Mucosa of descending colon (tissue), 3 donors: ENCODE results near the gene CACNG3. TPM values are rescaled to one million over a fixed set of nuclear protein-coding genes. Genes with fewer than 3 reads are reported as not detected.

Experiments
- ATAC-seq: fragments of 200-7000 bp; cut with Tn5 transposase; one replicate; pipeline ENCODE4 v1.9.1; 2020; ENCODE audit warnings: mild to moderate bottlenecking, moderate library complexity
- DNase-seq, 3 donors: peaks; one replicate each; pipeline ENCODE4 v3.0.0-alpha.2; 2020
- H3K36me3 ChIP-seq: fragments of 200-600 bp; one replicate; pipeline ENCODE4 v1.8.0; 2021; ENCODE audit warnings: low read depth, mild to moderate bottlenecking
- H3K4me1 ChIP-seq: fragments of 200-600 bp; one replicate; pipeline ENCODE4 v1.8.0; 2021; ENCODE audit warnings: low read depth, mild to moderate bottlenecking
- H3K4me3 ChIP-seq: fragments of 200-600 bp; one replicate; pipeline ENCODE4 v1.8.0; 2021; ENCODE audit warnings: mild to moderate bottlenecking
- H3K9me3 ChIP-seq: fragments of 200-600 bp; one replicate; pipeline ENCODE4 v1.8.0; 2021; ENCODE audit warnings: mild to moderate bottlenecking
- CTCF ChIP-seq: fragments of 200-600 bp; IDR thresholded peaks from one replicate; pipeline ENCODE4 v1.8.0; 2022; ENCODE audit warnings: antibody characterized with exemption, mild to moderate bottlenecking
- intact Hi-C, 2 donors: fragments of 100-400 bp; cut with DNase I in 1 of 2; cut with micrococcal nuclease in 1 of 2; formaldehyde crosslinking; loops; one replicate each; pipeline versions ENCODE4 v1.11.0 to v1.11.1; 2022; cut with DNase I, micrococcal nuclease
- total RNA-seq, 3 donors: library from RNA; stranded (reverse); fragmentation: NEBNext Ultra II Directional in 2 of 3; extraction: Animal tissue kit (Norgen Biotek cat#: 25700) in 2 of 3; gene quantifications; one replicate each; pipeline versions ENCODE4 v1.2.1 to v1.2.4, GENCODE V29; 2021 to 2023
- donor health status: DM: no; HTN: no; CAD: no; lungs with moderate emphysema.
- donor health status: DM: no; HTN: no; CAD: no.
- donor health status: DM: no; HTN: yes; CAD: no.

The CACNG3 gene
- total RNA-seq, 3 donors from 2014 or later, result not detected

GRCh38 chr16:24302636-24303035, 46.5 kb downstream of the CACNG3 start:
- TF ChIP-seq CTCF, result no peak
- Histone ChIP-seq H3K36me3 (no peaks in the 10 kb centered on the region), H3K4me3 (no peak overlapping the region), H3K9me3 (no peaks in the 10 kb centered on the region), H3K4me1 (no peaks in the 10 kb centered on the region)
- intact Hi-C loops, result no loop called here
- DNase-seq, result no peak
- ATAC-seq, result no peak

GRCh38 chr16:24308200-24308599, 52.1 kb downstream of the CACNG3 start:
- TF ChIP-seq CTCF, result no peak
- Histone ChIP-seq H3K9me3 (no peaks in the 10 kb centered on the region), H3K4me1 (no peaks in the 10 kb centered on the region), H3K36me3 (no peaks in the 10 kb centered on the region), H3K4me3 (no peak overlapping the region)
- ATAC-seq (no peak), DNase-seq (no peak)
- intact Hi-C loops, result no loop called here

- no peaks in the 10 kb centered on the region for H3K36me3 ChIP-seq
- no peaks in the 10 kb centered on the region for H3K4me1 ChIP-seq
- TF ChIP-seq CTCF, result no peak
- intact Hi-C loops, result no loop called here
- no peaks in the 10 kb centered on the region for H3K9me3 ChIP-seq
- ATAC-seq (no peak), DNase-seq (no peak)
- H3K4me3 ChIP-seq, result no peak overlapping the region
Observed at GRCh38 chr16:24309258-24310142, 53.4 kb downstream of the CACNG3 start.

- no peak for TF ChIP-seq CTCF
- Histone ChIP-seq H3K9me3 (no peaks in the 10 kb centered on the region), H3K4me3 (no peak overlapping the region), H3K4me1 (no peaks in the 10 kb centered on the region), H3K36me3 (no peaks in the 10 kb centered on the region)
- intact Hi-C loops, result no loop called here
- DNase-seq (no peak), ATAC-seq (no peak)
Observed at GRCh38 chr16:24315343-24315742, 59.2 kb downstream of the CACNG3 start.

- ATAC-seq, result no peak
- no peaks in the 10 kb centered on the region for H3K4me1 ChIP-seq
- no peaks in the 10 kb centered on the region for H3K36me3 ChIP-seq
- H3K9me3 ChIP-seq, result no peaks in the 10 kb centered on the region
- intact Hi-C loops, result no loop called here
- DNase-seq, result no peak
- TF ChIP-seq CTCF, result no peak
- no peak overlapping the region for H3K4me3 ChIP-seq
Observed at GRCh38 chr16:24318680-24319079, 62.5 kb downstream of the CACNG3 start.
